HG03442 (cell line): Measurements from ENCODE around the gene HMOX1.
"Not testable (repeated sequence)": the region's sequence is repeated elsewhere in the genome, so short reads cannot be mapped to it uniquely, and the experiment has no call there.

Source experiments
- ATAC-seq: cut with Tn5 transposase; IDR thresholded peaks from one replicate; pipeline ENCODE4 v1.9.1; 2021; ENCODE audit warnings: mild to moderate bottlenecking, moderate library complexity; ENCODE audit not compliant: unreplicated experiment

HMOX1 gene

DNA sequence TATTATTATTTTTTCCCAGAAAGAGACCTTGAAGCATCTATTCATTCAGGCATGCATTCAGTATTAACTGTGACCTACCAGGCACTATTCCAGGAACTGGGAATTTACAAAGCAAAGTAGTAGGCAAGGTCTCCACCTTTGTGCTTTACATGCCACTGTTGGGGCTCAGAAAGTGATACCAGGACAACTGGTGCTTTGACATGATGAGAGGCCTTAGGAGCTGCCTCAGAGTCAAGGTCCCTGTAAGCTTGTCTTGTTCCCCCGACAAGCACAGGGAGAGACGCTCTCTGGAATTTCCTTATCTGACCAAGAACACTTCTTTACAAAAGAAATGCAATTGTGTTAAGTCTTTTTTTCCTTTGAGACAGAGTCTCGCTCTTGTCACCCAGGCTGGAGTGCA is 2.3 kb upstream of the HMOX1 start:
- no peak for ATAC-seq

DNA sequence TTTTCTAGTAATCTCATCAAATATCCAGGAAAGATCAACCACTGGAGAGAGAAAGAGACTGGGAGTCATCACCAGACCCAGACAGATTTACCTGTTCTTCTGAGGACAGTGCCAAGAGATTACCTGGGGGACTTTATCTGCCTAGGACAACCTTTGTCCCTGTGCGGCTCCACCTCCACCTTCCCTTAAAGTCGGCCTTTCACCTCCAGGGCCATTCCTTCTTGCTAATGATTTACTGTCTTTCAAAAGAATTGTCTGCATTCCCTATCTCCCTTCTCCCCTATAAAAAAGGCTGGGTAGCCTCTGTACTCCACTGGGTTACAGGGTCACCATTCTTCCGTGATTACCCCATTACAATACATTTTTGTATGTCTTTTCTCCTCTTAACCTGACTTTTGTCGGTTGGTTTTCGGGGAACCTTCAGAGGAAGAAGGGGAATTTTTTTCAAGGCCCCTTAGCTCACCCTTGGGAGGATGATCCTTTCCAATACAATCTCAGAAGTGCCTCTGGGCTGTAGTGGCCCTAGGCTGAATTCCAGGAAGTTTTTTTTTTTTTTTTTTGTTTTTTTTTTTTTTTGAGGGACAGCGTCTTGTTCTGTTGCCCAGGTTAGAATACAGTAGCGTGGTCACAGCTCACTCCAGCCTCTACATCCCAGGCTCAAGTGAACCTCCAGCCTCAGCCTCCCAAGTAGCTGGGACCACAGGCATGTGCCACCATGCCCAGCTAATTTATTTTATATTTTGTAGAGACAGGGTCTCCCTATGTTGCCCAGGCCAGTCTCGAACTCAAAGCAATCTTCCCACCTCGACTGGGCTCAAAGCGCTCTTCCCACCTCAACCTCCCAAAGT is 1.5 kb upstream of the HMOX1 start:
- no peak for ATAC-seq

DNA sequence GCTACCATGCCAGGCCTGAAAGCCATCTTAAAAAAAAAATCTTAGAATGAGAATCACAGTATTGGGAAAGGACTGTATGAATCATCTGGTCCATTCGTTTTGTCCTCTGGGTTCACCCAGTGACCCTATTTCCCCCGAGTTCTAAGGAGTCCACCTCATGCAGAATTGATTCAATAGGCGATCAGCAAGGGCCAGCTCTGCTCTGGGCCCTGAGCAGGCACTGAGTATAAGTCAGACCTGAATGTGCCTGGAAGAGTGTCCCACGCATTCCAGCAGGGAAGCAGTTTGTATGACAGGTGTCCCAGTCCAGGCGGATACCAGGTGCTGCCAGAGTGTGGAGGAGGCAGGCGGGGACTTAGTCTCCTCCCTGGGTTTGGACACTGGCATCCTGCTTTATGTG is 883 bp upstream of the HMOX1 start:
- no peak for ATAC-seq

DNA sequence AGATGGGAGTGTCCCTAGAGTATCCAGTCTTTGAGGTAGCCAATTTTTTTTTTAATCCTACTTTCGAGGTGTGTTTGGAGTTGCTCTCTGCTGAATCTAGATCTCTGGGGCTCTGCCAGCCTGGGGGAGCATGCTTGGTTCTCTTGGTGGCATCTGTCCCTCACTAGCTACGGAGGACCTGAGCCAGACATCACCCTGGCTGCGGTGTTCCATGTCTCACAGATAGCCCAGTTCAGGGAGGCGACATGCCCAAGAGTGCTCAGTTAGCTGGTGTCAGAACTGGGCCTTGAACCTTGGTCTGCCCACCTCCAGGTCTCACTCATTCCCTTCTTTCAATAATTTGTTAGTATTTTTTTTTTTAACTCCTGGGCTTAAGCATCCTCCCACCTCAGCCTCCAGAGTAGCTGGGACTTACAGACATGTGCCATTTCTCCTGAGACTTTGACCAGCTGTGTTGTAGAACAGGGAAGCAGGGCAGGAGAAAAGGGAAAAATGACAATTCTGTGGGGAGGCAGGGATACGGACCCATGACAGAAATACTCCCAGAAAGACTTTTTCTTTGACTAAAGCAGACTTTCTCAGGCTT is 621 bp downstream of the HMOX1 start:
- no peak for ATAC-seq

DNA sequence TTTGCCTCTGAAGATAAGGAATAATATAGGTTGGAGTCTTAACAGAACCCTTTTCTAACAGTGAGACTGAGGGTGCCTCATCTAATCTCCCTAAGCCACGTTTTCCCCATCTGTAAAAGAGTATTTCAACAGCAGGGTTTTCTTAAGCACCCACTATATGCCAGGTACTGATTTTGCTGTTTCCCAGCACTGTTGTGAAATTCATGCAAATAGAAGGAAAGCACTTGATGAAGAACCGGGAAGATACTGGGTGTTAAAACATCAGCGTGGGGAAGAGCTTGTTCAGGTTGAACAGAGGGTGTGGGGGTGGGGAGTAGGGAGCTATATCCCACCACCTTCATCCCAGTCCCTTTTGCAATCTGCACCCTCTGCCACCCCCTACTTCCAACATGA is 2.8 kb downstream of the HMOX1 start:
- ATAC-seq: no peak

DNA sequence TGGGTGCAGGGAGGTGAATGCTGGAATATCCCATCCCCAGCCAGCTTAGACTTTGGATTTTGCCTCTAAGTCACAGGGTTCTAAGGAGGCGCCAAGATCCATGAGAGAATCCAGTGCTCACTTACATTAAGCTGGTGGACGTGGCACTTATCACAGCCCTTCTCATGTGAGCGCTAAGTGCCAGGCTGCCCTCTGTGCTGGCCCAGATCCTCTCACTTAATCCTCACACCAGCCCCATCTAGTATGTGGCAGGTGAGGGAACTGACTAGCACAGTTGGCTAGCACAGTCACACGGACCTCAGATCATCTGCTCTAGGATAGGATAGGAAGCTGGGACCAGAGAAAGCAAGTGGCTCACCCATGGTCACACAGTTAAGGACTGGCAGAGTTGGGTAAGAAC is 3.6 kb downstream of the HMOX1 start:
- ATAC-seq: no peak

DNA sequence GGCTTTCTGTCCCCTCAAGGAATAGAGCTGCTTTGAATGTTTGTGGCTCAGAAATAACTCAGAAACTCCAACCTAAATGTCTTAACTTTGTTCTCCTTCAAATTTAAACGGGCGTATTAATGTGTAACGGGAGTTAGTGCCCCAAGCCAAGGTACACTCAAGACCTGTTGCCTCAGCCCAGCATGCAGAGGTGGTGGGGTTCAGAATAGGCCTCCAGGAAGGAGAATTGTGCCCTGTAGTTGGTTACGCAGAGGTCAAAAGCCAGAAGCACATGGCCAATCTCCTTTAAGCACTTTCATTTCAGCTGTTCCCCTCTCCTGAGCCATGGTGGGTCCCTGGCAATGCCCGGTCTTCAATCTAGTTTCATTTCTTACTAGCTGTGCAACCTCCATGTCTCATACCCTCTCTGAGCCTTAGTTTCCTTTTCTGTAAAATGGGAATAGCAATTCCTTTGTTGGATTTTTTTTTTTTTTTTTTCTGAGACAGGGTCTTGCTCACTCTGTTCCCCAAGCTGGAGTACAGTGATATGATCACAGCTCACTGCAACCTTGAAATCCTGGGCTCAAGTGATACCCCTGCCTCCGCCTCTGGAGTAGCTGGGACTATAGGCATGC is 4.2 kb downstream of the HMOX1 start:
- no peak for ATAC-seq

DNA sequence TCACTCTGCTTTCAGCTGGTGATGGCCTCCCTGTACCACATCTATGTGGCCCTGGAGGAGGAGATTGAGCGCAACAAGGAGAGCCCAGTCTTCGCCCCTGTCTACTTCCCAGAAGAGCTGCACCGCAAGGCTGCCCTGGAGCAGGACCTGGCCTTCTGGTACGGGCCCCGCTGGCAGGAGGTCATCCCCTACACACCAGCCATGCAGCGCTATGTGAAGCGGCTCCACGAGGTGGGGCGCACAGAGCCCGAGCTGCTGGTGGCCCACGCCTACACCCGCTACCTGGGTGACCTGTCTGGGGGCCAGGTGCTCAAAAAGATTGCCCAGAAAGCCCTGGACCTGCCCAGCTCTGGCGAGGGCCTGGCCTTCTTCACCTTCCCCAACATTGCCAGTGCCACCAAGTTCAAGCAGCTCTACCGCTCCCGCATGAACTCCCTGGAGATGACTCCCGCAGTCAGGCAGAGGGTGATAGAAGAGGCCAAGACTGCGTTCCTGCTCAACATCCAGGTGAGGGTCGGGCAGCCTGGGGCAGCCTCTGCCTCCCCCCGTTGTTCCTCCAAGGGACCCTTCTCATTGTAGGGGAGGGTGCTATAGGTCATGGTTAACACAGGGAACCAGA is 5.9 kb downstream of the HMOX1 start:
- ATAC-seq: no peak

DNA sequence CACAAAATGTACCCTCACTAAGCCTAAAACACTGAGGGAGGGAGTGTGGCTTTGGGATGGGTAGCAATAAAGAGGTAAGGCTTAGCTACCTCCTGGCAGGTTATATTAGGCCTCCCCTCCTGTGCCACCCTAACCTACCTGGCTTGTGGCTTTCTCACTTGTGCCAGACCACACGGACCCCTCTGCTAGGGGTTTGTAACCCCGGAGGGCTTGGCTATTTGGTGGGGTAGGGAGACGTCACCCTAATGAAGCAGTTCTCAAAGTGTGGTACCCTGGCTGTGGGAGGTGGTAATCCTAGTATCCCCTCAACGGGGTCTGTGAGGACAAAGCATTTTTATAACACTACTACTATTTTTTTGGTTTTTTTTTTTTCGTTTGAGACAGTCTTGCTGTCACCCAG is 10.0 kb downstream of the HMOX1 start:
- no peak for ATAC-seq

DNA sequence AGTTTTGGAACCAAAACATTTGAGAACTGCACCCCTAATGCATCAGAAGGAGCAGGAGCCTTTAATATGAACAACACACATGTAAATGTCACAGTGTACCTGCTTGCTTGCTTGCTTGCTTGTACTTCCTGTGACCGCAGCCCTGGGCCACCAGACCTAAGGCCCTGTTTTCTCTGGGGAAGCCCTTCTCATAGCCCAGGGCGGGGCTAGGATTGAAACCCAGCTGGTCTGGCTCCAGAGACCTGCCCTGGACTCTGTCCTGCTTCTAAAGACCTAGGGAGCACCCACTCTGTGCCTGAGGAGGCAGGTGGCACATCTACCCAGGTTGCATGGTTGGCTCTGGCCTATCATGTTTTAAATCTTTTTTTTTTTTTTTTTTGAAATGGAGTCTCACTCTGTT is 11.5 kb downstream of the HMOX1 start:
- no peak for ATAC-seq

DNA sequence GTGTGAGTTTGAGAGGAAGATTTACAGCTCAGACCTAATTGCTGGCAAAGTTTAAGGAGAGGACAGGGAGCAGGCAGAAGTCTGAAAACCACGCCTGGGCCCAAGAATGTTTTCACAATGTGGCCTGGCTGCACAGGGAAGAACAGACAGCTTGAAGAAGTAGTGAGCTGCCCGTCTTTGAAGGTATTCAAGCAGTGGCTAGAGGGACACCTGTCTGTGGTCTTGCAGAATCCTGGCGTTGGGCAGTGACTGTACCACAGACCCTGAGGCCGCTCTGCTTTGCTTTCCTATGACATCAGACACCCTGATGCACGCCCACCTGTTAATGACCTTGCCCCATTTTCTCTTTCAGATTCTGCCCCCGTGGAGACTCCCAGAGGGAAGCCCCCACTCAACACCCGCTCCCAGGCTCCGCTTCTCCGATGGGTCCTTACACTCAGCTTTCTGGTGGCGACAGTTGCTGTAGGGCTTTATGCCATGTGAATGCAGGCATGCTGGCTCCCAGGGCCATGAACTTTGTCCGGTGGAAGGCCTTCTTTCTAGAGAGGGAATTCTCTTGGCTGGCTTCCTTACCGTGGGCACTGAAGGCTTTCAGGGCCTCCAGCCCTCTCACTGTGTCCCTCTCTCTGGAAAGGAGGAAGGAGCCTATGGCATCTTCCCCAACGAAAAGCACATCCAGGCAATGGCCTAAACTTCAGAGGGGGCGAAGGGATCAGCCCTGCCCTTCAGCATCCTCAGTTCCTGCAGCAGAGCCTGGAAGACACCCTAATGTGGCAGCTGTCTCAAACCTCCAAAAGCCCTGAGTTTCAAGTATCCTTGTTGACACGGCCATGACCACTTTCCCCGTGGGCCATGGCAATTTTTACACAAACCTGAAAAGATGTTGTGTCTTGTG is 12.5 kb downstream of the HMOX1 start:
- ATAC-seq: no peak

DNA sequence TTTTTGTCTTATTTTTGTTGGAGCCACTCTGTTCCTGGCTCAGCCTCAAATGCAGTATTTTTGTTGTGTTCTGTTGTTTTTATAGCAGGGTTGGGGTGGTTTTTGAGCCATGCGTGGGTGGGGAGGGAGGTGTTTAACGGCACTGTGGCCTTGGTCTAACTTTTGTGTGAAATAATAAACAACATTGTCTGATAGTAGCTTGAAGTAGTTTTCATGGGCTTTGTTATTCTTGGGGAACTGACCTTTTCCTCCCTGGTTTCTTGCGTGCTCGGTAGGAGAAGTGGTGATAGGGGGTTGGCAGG is 13.1 kb downstream of the HMOX1 start:
- no peak for ATAC-seq

DNA sequence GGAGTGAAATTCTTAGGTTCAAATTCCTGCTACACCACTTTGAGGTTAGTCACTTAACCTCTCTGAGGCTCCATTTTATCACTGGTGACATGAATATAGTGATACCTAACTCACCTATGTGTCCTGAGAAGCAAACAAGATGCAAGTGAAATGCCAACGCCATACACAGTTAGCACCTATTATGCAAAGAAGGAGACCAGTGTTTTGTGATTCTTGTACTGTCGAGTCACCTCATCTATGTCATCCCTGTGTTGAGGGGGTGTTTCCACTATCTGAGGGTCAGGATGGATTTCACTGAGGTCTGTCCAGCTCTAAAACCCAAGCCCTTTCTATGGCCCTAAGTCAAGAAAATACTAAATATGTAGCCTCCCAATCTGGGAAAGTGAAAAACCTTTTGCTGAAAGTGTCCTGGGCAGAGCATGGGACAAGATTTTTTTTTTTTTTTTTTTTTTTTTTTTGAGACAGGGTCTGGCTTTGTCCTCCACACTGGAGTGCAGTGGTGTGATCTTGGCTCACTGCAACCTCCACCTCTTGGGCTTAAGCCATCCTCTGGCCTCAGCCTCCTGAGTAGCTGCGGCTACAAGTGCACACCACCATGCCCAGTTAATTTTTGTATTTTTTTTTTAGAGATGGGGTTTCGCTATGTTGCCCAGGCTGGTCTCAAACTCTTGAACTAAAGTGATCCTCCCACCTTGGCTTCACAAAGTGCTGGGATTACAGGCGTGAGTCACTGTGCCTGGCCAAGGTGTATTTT is 14.1 kb downstream of the HMOX1 start:
- no peak for ATAC-seq

DNA sequence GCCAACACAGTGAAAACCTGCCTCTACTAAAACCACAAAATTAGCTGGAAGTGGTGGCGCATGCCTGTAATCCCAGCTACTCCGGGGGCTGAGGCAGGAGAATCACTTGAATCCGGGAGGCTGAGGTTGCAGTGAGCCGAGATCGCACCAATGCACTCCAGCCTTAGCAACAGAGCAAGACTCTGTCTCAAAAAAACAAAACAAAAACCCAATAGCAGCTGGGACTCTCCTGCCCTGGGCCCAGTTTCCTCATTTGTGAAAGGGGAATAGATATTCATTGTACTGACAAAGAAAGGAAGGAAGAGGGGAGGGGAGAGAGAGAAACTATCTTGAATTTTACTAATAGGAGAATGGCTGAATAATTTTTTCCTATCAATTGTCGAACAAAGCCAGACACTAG is 15.7 kb downstream of the HMOX1 start:
- ATAC-seq: not testable (repeated sequence)

DNA sequence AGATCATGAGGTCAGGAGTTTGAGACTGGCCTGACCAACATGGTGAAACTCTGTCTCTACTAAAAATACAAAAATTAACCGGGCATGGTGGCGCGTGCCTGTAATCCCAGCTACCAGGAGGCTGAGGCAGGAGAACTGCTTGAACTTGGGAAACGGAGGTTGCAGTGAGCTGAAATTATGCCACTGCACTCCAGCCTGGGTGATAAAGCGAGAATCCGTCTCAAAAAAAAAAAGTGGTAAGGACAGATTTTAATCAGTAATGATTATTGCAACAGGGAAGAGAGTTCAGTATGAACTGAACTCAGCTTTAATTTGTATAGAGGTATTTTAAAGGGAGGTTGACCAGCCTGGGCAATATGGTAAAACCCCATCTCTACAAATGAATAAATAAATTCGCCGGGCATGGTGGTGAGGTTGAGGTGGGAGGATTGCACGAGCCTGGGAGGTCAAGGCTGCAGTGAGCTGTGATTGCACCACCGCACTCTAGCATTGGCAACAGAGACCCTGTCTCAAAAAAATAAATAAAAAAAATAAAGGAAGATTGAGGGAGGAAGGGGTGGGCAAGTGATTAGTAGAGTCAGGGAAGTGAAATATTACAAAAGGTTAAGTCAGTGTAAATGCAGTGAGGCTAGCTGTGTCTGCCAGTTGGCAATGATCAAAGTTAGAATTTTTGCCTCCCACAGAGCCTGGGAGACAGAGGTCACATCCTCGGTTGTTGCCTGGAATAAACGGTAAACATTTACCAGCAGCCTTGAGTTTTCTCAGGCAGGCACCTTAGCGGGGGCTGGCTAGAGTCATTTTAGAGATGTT is 16.4 kb downstream of the HMOX1 start:
- ATAC-seq: no peak

DNA sequence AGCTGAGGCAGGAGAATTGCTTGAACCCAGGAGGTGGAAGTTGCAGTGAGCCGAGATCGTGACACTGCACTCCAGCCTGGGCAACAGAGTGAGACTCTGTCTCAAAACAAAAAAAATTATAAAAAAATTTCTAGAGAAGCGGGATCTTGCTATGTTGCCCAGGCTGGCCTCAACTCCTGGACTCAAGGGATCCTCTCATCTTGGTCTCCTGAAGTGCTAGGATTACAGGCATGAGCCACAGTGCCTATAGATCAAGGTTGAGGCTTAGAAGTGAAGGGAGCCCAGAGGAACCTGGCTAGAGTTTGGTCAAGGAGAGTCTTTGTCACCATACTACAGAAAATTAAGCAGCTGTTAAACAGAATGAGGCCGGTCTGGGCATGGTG is 17.7 kb downstream of the HMOX1 start:
- no peak for ATAC-seq

DNA sequence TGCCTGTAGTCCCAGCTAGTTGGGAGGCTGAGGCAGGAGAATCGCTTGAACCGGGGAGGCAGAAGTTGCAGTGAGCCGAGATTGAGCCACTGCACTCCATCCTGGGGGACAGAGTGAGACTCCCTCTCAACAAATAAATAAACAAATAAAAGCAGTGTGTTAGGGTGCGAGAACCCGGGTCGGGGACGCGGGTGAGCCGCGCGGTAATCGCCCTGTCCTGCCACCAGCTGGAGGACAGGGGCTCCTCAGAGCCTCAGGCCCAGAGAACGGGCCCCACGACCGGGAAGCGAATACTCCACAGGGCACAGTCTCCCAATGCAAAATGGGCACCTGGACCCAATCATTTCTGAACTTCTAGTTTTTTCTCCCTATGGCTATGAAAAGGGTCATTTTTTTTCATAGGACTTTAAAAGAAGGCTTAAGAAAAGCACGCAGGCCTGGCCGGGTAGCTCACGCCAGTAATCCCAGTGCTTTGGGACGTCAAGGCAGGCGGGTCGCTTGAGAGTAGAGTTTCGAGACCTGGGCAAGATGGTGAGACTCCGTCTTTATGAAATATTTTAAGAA is 18.3 kb downstream of the HMOX1 start:
- ATAC-seq: no peak

DNA sequence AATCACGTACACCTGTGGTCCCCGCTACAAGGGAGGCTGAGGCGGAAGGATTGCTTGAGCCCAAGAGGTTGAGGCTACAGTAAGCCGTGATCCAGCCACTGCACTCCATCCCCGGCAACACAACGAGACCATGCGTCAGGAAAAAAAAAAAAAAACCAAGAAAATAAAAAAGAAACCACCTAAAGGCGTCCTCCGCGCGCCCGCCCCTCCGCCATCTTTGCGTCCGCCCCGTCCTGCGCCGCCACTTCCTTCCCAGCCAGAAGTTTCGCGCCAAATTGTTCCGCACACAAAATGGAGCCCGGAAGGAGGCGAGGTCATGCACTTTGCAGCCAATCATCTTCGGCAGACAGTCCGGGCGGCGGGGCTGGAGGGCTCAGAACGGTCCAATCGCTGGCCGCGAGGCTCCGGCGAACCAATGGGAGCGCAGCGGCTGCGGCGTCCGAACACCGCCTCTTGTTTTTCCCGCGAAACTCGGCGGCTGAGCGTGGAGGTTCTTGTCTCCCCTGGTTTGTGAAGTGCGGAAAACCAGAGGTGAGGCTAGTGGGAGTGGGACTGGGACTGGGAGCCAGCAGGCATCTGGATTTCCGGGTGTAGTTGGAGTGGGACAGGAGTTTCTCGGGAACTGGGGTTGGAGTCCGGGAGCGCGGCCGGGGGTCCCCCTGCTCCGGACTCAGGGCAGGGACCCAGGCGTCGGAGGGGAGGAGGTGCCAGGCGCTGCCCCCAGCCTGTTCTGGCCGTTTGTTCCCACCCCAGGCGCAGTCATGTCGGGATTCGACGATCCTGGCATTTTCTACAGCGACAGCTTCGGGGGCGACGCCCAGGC is 19.0 kb downstream of the HMOX1 start, which contains the start of gene MCM5:
Gene MCM5, plus strand, starts transcription at position 463 of the 823 bp plus-strand sequence. Its CDS starts 299 bp downstream, at position 762.
- ATAC-seq: peak; percentile 96
